Progenitor cell of endocrine pancreas (in vitro differentiated cells): ENCODE measurements around the gene ACOX2. TPM values are rescaled to one million over a fixed set of nuclear protein-coding genes. Genes with fewer than 3 reads are reported as not detected.
A peak's percentile ranks its signal among the peaks of the same experiment; 100 is the strongest.

Source experiments
- DNase-seq: peaks from one replicate; pipeline ENCODE4 v3.0.0; 2021; ENCODE audit warnings: low spot score; ENCODE audit not compliant: unreplicated experiment
- H3K27ac Mint-ChIP-seq: 2 replicates; pipeline ENCODE4 v1.8.0; 2021; ENCODE audit warnings: mild to moderate bottlenecking, moderate library complexity, mixed read lengths
- H3K27me3 Mint-ChIP-seq: 2 replicates; pipeline ENCODE4 v1.8.0; 2021; ENCODE audit warnings: mixed read lengths
- H3K36me3 Mint-ChIP-seq: 2 replicates; pipeline ENCODE4 v1.8.0; 2022; ENCODE audit warnings: mixed read lengths; ENCODE audit not compliant: insufficient read depth
- H3K4me1 Mint-ChIP-seq: 2 replicates; pipeline ENCODE4 v1.8.0; 2021; ENCODE audit warnings: low read depth, mixed read lengths
- H3K4me3 Mint-ChIP-seq: 2 replicates; pipeline ENCODE4 v1.8.0; 2021; ENCODE audit warnings: low read depth, mild to moderate bottlenecking, moderate library complexity, mixed read lengths
- H3K9me3 Mint-ChIP-seq: 2 replicates; pipeline ENCODE4 v1.8.0; 2021; ENCODE audit warnings: low read depth, mixed read lengths
- CTCF ChIP-seq: fragments of 200-600 bp; sonication (generic); IDR thresholded peaks from one replicate; pipeline ENCODE4 v1.5.0; 2021; ENCODE audit warnings: antibody characterized with exemption, mild to moderate bottlenecking; ENCODE audit not compliant: unreplicated experiment
- total RNA-seq: library from RNA; stranded (reverse); gene quantifications from 2 replicates; pipeline ENCODE4 v1.2.1, GENCODE V29; 2021

ACOX2 gene
- total RNA-seq, 1 donor from 2014 or later, result 11.7 TPM

GRCh38 chr3:58463181-58463941, 73.6 kb downstream of the ACOX2 start:
- Mint-ChIP-seq H3K4me3 (peak overlapping the region; percentile 19), H3K36me3 (no peaks in the 10 kb centered on the region), H3K27ac (peak overlapping the region; percentile 57), H3K27me3 (no peaks in the 10 kb centered on the region), H3K4me1 (peaks cover 3% of the 10 kb centered on the region), H3K9me3 (no peaks in the 10 kb centered on the region)
- peak; percentile 80 for TF ChIP-seq CTCF
- peak; percentile 50 for DNase-seq

GRCh38 chr3:58462829-58463180, 74.2 kb downstream of the ACOX2 start:
- no peak overlapping the region for H3K4me3 Mint-ChIP-seq
- no peak for DNase-seq
- no peaks in the 10 kb centered on the region for H3K9me3 Mint-ChIP-seq
- peak overlapping the region; percentile 57 for H3K27ac Mint-ChIP-seq
- no peaks in the 10 kb centered on the region for H3K36me3 Mint-ChIP-seq
- peaks cover 3% of the 10 kb centered on the region for H3K4me1 Mint-ChIP-seq
- TF ChIP-seq CTCF, result no peak
- no peaks in the 10 kb centered on the region for H3K27me3 Mint-ChIP-seq

GRCh38 chr3:58459160-58459559, 77.8 kb downstream of the ACOX2 start:
- Mint-ChIP-seq H3K9me3 (peaks cover 14% of the 10 kb centered on the region), H3K4me3 (no peak overlapping the region)

More at GRCh38 chr3:58459160-58459559, 77.8 kb downstream of the ACOX2 start:
- no peaks in the 10 kb centered on the region for H3K27me3 Mint-ChIP-seq
- no peak for DNase-seq
- H3K4me1 Mint-ChIP-seq, result peaks cover 3% of the 10 kb centered on the region
- no peak for TF ChIP-seq CTCF
- H3K27ac Mint-ChIP-seq, result no peak overlapping the region
- peaks cover 2% of the 10 kb centered on the region for H3K36me3 Mint-ChIP-seq

Other genes starting within 250 kb of the ACOX2 start
- 22.9 and 26.0 TPM in 2 replicates for gene RPP14, start 230.9 kb downstream of the ACOX2 start, total RNA-seq
- gene HTD2, start 230.7 kb downstream of the ACOX2 start, total RNA-seq, result 10.2 and 10.7 TPM in 2 replicates
- gene PXK, start 204.3 kb downstream of the ACOX2 start, total RNA-seq, result 11.7 and 12.5 TPM in 2 replicates
- 73.4 and 76.4 TPM in 2 replicates for gene PDHB, start 103.4 kb downstream of the ACOX2 start, total RNA-seq
- 14.8 TPM in 2 replicates for gene KCTD6, start 45.1 kb downstream of the ACOX2 start, total RNA-seq
- gene FAM107A, start 40.2 kb upstream of the ACOX2 start, total RNA-seq, result 0.09 TPM in 1 of 2 replicates, not detected in the other
- not detected in 2 replicates for gene FAM3D, start 129.6 kb upstream of the ACOX2 start, total RNA-seq